Upper lobe of left lung (tissue), 6 donors: ENCODE measurements around the gene CAPNS1. TPM values are rescaled to one million over a fixed set of nuclear protein-coding genes. Genes with fewer than 3 reads are reported as not detected.
"Not testable (repeated sequence)": the region's sequence is repeated elsewhere in the genome, so short reads cannot be mapped to it uniquely, and the experiment has no call there.

Source experiments
- ATAC-seq, 2 donors: fragments of 200-7000 bp; cut with Tn5 transposase; one replicate each; pipeline ENCODE4 v1.9.1; 2022; ENCODE audit warnings: mild to moderate bottlenecking in 2 of 2, moderate library complexity in 2 of 2; ENCODE audit not compliant: low FRiP score in 2 of 2
- DNase-seq, 2 donors: peaks; one replicate each; pipeline ENCODE4 v3.0.0-alpha.2; 2019 to 2020
- H3K27ac ChIP-seq, 4 donors: fragments of 200-600 bp; sonication (generic); one replicate each; pipeline ENCODE4 v1.5.1; 2016 to 2019
- H3K27me3 ChIP-seq, 4 donors: fragments of 200-600 bp; sonication (generic); one replicate each; pipeline ENCODE4 v1.5.1; 2017 to 2019
- H3K36me3 ChIP-seq, 4 donors: fragments of 200-600 bp; sonication (generic); one replicate each; pipeline ENCODE4 v1.5.1; 2016 to 2019
- H3K4me1 ChIP-seq, 4 donors: fragments of 200-600 bp; sonication (generic); one replicate each; pipeline ENCODE4 v1.5.1; 2018 to 2019
- H3K4me3 ChIP-seq, 4 donors: fragments of 200-600 bp; sonication (generic); one replicate each; pipeline ENCODE4 v1.5.1; 2017 to 2019; ENCODE audit warnings: mild to moderate bottlenecking in 2 of 4, moderate library complexity in 1 of 4
- H3K9me3 ChIP-seq, 4 donors: fragments of 200-600 bp; sonication (generic); one replicate each; pipeline ENCODE4 v1.5.1; 2018 to 2019
- EP300 ChIP-seq, 4 donors: sonication (generic); formaldehyde crosslinking; IDR thresholded peaks; one replicate each; pipeline ENCODE4 v1.5.1; 2017; ENCODE audit warnings: antibody characterized with exemption in 4 of 4, control low read depth in 2 of 4
- POLR2A ChIP-seq, 4 donors: fragments of 450-650 bp; IDR thresholded peaks; one replicate each; pipeline ENCODE4 v1.5.1; 2016 to 2017; ENCODE audit warnings: antibody characterized with exemption in 4 of 4, mild to moderate bottlenecking in 2 of 4
- POLR2AphosphoS5 ChIP-seq, 2 donors: sonication (generic); formaldehyde crosslinking; IDR thresholded peaks; one replicate each; pipeline ENCODE4 v1.5.1; 2017; ENCODE audit warnings: antibody characterized with exemption in 2 of 2
- WGBS, 2 donors: methylation state at CpG; one replicate each; pipeline ENCODE4 v1.1.5; 2017 to 2018; 5-methylcytosine and 5-hydroxymethylcytosine counted together
- total RNA-seq, 6 donors: library from RNA; depleted of rRNA in 4 of 6; stranded (reverse); fragments of >200 nt in 4 of 6; gene quantifications; one replicate each; pipeline versions ENCODE4 v1.1.0 to v1.2.1, GENCODE V29; 2016 to 2021
- TF ChIP-seq, protein P1 (sequence below), 6 experiments: fragments of 450-650 bp in 4 of 6; fragments of 200-600 bp in 2 of 6; sonication (generic) in 2 of 6; IDR thresholded peaks; one replicate each; pipeline ENCODE4 v1.5.1; 2016 to 2019; ENCODE audit warnings: antibody characterized with exemption in 6 of 6
- donor health status: DM: no; HTN: no; CAD: no; lungs with moderate emphysema.
- donor health status: DM: no; HTN: yes; CAD: no; lungs with severe emphysema.

The CAPNS1 gene
- total RNA-seq, 6 donors from 2014 or later, result 144 to 746 (median 340) TPM

DNA sequence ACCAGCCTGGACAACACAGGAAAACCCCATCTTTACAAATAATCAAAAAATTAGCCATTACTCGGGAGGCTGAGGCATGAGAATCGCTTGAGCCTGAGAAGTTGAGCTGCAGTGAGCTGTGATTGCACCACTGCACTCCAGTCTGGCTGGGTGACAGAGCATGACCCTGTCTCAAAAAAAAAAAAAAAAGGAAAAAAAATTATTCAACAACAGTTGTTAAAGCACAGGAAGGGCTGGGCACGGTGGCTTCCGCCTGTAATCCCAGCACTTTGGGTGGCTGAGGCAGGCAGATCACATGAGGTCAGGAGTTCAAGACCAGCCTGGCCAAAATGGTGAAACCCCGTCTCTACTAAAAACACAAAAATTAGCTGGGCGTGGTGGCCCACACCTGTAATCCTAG lies 8.6 kb upstream of the CAPNS1 start:
- Histone ChIP-seq H3K27ac (peak overlapping the region in 3 of 4 donors; percentile 29 to 55 (median 30)), H3K4me1 (peaks cover 24 to 46% (median 38%) of the 10 kb centered on the region in 4 donors)
- not testable (repeated sequence) for H3K27me3 ChIP-seq, ATAC-seq, H3K36me3 ChIP-seq, H3K4me3 ChIP-seq, H3K9me3 ChIP-seq
- DNase-seq, result peak in 1 of 2 donors; percentile 71
- peak; percentile 33 to 46 for TF ChIP-seq POLR2AphosphoS5 (IDR thresholded peaks at IDR 0.05)
- TF ChIP-seq EP300 (IDR thresholded peaks at IDR 0.05), result peak in 1 of 4 donors; percentile 27
- WGBS, 2 donors, result 30 to 44% methylated on average over 6 of the region's 6 CpGs

DNA sequence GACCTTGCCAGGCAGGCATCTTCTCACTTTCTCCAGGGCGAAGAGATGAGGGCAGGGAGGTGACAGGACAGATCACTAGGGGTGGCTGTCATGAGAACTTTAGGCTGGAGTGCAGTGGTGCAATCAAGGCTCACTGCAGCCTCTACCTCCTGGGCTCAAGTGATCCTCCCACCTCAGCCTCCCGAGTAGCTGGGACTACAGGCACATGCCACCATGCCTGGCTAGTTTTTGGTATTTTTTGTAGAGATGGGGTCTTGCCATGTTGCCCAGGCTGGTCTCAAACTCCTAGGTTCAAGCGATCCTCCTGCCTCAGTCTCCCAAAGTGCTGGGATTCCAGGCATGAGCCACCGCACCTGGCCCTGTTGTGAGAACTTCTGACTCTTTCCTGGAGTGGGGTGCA lies 5.0 kb upstream of the CAPNS1 start:
- H3K27me3 ChIP-seq, H3K9me3 ChIP-seq, H3K4me3 ChIP-seq, H3K27ac ChIP-seq, ATAC-seq, H3K36me3 ChIP-seq, DNase-seq: not testable (repeated sequence)
- peaks cover 13 to 44% (median 35%) of the 10 kb centered on the region in 4 donors for H3K4me1 ChIP-seq
- 85 to 97% methylated on average over 3 to 4 of the region's 4 CpGs for WGBS, 2 donors

DNA sequence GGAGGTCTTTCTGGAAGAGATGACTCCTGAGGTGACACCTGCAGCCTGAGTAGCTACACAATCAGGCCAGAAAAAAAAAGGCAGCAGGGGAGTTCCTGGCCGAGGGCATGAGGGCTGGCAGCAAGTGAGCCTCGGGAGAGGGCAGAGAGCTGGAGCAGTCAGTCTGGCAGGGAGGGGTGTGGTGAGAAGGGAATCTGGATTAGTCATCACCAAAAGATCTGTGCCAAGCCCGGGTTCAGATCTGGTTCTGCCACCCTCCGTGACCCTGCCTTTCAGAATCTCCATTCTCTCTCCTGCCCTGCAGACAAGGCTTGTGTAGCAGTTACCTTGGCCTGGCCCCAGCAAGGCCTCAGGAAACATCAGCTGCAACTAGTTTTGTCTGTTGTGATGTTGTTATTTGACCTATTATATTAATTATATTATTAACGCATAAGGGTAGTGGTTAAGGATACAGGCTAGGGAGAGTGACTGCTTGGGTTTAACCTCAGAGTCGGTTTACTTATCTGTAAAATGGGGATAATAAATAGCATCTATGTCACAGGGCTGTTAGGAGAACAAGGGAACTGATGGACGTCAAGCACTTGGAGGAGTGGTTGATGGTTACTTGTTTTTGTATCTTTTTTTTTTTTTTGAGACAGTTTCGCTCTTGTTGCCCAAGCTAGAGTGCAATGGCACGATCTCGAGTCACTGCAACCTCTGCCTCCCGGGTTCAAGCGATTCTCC lies 2.7 kb upstream of the CAPNS1 start:
- Histone ChIP-seq H3K9me3 (no peaks in the 10 kb centered on the region), H3K27ac (peak overlapping the region; percentile 61 to 80 (median 72)), H3K36me3 (peaks cover 0 to 5% (median 2%) of the 10 kb centered on the region in 4 donors), H3K4me1 (peaks cover 15 to 39% (median 31%) of the 10 kb centered on the region in 4 donors), H3K27me3 (no peaks in the 10 kb centered on the region), H3K4me3 (peak overlapping the region in 1 of 4 donors; percentile 17)
- ATAC-seq (peak in 1 of 2 donors; percentile 76), DNase-seq (peak in 1 of 2 donors; percentile 90)
- 63 to 64% methylated on average over 11 to 12 of the region's 12 CpGs for WGBS, 2 donors
- TF ChIP-seq EP300 (IDR thresholded peaks at IDR 0.05) (no peak), POLR2A (IDR thresholded peaks at IDR 0.05) (peak in 1 of 4 donors; percentile 48), POLR2AphosphoS5 (IDR thresholded peaks at IDR 0.05) (peak; percentile 23 to 60)
- TF ChIP-seq, protein P1, sequence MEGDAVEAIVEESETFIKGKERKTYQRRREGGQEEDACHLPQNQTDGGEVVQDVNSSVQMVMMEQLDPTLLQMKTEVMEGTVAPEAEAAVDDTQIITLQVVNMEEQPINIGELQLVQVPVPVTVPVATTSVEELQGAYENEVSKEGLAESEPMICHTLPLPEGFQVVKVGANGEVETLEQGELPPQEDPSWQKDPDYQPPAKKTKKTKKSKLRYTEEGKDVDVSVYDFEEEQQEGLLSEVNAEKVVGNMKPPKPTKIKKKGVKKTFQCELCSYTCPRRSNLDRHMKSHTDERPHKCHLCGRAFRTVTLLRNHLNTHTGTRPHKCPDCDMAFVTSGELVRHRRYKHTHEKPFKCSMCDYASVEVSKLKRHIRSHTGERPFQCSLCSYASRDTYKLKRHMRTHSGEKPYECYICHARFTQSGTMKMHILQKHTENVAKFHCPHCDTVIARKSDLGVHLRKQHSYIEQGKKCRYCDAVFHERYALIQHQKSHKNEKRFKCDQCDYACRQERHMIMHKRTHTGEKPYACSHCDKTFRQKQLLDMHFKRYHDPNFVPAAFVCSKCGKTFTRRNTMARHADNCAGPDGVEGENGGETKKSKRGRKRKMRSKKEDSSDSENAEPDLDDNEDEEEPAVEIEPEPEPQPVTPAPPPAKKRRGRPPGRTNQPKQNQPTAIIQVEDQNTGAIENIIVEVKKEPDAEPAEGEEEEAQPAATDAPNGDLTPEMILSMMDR (IDR thresholded peaks at IDR 0.05), result no peak

DNA sequence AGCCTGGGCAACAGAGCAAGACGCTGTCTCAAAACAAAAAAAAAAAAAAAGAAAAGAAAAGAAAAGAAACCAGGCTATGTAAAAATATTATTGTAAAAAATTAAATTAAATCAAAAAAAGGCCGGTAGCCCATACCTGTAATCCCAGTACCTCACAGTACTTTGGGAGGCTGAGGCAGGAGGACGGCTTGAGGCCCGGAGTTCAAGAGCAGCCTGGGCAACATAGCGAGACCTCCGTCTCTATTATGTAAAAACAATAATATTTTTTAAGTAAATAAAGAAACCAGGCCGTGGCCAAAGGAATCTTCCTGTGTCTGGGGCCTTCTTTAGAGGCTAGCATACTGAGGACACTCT lies 770 bp upstream of the CAPNS1 start:
- WGBS, 2 donors, result 36 to 51% methylated on average over 7 of the region's 7 CpGs
- no peak for ATAC-seq
- Histone ChIP-seq H3K27ac (peak overlapping the region; percentile 96 to 100 (median 98)), H3K4me3 (peak overlapping the region in 3 of 4 donors; percentile 67 to 93 (median 93)), H3K27me3 (no peaks in the 10 kb centered on the region), H3K4me1 (peaks cover 15 to 36% (median 25%) of the 10 kb centered on the region in 4 donors), H3K9me3 (no peaks in the 10 kb centered on the region), H3K36me3 (peaks cover 13 to 22% (median 17%) of the 10 kb centered on the region in 4 donors)
- TF ChIP-seq, protein P1 (IDR thresholded peaks at IDR 0.05), result no peak
- TF ChIP-seq EP300 (IDR thresholded peaks at IDR 0.05) (no peak), POLR2AphosphoS5 (IDR thresholded peaks at IDR 0.05) (no peak), POLR2A (IDR thresholded peaks at IDR 0.05) (no peak)
- DNase-seq, result no peak

DNA sequence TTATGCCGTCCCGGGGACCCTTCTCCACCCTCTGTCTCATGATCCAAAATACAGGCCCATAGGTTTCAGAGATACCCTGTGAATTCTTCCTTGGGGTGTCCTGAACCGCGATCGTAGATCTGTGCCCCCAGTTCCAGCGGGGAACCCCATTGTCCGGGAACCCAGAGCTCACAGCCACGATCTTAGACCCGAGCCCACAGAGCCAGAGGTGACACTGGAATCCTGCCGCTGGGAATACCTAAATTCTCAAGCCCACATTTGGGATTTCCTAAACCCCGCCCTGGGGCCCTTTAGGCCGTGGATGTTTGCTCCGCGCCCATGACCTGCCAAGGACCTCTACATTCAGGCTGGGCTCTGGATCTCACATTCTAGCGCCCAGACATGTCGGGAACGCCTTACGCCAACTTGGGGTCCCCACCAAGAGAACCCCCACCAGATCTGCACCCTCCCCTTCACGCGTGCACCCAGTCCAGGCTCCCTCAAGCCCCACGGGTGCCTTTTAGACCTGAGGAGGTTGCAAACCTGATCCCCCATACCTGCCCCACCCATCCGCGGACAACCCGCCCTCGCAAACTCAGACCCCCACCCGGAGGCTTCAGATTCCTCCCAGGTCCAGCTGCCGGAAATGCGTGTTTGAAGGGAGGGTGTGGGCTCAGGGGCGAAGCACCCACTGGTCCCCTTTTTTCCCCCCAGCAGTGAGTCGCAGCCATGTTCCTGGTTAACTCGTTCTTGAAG lies 605 bp downstream of the CAPNS1 start:
- TF ChIP-seq POLR2A (IDR thresholded peaks at IDR 0.05) (peak in 1 of 4 donors; percentile 37), POLR2AphosphoS5 (IDR thresholded peaks at IDR 0.05) (no peak)
- H3K36me3 ChIP-seq, result peaks cover 19 to 36% (median 29%) of the 10 kb centered on the region in 4 donors
- peak overlapping the region; percentile 59 to 93 (median 80) for H3K4me3 ChIP-seq
- H3K9me3 ChIP-seq, result no peaks in the 10 kb centered on the region
- peak in 1 of 2 donors; percentile 56 for DNase-seq
- peak overlapping the region; percentile 96 to 100 (median 98) for H3K27ac ChIP-seq
- peak; percentile 11 to 41 for ATAC-seq
- H3K27me3 ChIP-seq, result no peaks in the 10 kb centered on the region
- H3K4me1 ChIP-seq, result peaks cover 15 to 36% (median 25%) of the 10 kb centered on the region in 4 donors
- WGBS, 2 donors, result 0 to 1% methylated on average over 8 to 30 of the region's 31 CpGs
